ENCODE measurements around the gene MGMT. TPM values are rescaled to one million over a fixed set of nuclear protein-coding genes. Genes with fewer than 3 reads are reported as not detected.

Gene MGMT
- total and polyA plus RNA-seq, 7 donors, result 4.2 to 13.3 (median 7.5) TPM

DNA sequence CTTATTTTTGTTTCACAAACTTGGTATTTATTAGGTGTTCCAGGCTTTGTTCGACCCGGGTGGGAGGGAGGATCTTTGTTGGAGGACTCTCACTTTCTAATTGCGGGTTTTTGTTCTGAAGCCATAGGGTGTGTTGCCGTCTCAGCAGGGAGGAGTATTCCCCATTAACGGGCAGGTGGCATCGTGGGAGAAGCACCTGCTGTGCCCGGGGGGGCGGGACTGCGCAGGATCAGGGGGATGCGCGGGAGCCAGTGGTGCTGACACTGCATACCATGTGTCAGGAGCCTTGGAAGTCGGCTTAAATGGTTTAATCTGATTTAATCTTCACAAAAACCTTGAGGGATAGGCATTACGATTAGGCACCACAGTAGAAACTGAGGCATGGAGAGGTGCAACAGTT, 113.0 kb downstream of the MGMT start:
- H3K27me3 ChIP-seq (ENCODE audit: insufficient read depth in 3 of 3, low read length in 2 of 3), result peaks cover 0 to 2% (median 0%) of the 10 kb centered on the region in 3 donors
- ATAC-seq (no peak), DNase-seq (no peak)
- TF ChIP-seq, protein P1, sequence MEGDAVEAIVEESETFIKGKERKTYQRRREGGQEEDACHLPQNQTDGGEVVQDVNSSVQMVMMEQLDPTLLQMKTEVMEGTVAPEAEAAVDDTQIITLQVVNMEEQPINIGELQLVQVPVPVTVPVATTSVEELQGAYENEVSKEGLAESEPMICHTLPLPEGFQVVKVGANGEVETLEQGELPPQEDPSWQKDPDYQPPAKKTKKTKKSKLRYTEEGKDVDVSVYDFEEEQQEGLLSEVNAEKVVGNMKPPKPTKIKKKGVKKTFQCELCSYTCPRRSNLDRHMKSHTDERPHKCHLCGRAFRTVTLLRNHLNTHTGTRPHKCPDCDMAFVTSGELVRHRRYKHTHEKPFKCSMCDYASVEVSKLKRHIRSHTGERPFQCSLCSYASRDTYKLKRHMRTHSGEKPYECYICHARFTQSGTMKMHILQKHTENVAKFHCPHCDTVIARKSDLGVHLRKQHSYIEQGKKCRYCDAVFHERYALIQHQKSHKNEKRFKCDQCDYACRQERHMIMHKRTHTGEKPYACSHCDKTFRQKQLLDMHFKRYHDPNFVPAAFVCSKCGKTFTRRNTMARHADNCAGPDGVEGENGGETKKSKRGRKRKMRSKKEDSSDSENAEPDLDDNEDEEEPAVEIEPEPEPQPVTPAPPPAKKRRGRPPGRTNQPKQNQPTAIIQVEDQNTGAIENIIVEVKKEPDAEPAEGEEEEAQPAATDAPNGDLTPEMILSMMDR (IDR thresholded peaks at IDR 0.05), result no peak
- H3K4me3 ChIP-seq, result no peak overlapping the region
- 82 to 90% (median 83%) methylated on average over 13 of the region's 13 CpGs for WGBS, 3 donors
- no peaks in the 10 kb centered on the region for H3K4me1 ChIP-seq
- no peak overlapping the region for H3K27ac ChIP-seq
- no peaks in the 10 kb centered on the region for H3K9me3 ChIP-seq
- intact Hi-C loops (cut with DNase I), result no loop called here
- H3K36me3 ChIP-seq (ENCODE audit: insufficient read depth in 1 of 2, low read depth in 1 of 2), result no peaks in the 10 kb centered on the region

DNA sequence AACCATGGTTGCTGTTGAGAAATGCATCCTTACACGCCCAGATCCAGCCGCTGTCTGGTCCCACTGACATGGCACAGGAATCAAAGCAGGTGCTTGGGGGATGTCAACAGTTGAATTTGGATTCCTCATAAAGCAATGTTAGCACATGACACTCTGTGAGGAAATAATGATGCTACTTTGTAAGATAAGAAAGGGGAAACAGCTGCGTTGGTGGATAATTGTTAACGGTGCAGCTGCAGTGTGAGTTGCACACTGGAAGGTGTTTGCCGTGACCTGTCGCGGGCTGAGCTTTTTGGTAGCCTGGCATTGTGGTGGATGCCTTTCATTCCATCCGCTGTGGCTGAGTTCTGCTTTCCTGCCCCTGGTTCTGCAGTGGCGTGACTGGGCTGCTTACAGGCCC, 113.9 kb downstream of the MGMT start:
- intact Hi-C loops (cut with DNase I), result no loop called here
- TF ChIP-seq, protein P1 (IDR thresholded peaks at IDR 0.05), result no peak

DNA sequence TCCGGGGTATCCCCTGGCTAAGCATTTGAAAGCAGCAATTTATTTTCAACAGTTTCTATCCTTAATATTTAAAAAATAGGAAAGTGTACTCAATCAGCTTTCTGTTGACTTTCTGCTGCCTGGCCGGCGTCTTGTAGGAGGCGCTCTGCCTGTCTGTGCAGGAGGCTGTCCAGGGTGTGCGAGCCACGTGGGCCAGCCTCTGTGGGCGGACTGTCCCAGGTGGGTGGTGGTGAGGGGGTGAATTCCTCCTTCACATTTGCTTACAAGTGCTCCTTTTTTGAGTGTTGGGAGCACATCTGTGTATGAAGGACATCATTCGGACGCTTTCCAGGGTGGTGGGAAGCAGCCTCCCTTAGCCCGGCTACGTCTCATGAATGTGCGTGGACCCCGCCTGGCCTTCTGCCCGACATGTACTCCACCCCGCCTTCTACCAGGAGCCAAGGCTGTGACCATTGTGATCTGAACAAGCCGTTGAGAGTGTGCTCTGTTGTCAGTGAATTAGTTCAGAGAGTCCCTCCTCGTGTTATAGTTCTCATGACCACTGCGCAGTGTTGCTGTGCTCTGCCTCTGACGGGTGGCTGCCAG, 114.9 kb downstream of the MGMT start:
- 87 to 91% (median 89%) methylated on average over 19 of the region's 19 CpGs for WGBS, 3 donors
- ATAC-seq, result no peak
- TF ChIP-seq, protein P1 (IDR thresholded peaks at IDR 0.05), result no peak

More for the DNA sequence above, 113.9 kb downstream of the MGMT start:
- Histone ChIP-seq H3K27ac (no peak overlapping the region), H3K9me3 (no peaks in the 10 kb centered on the region), H3K4me1 (no peaks in the 10 kb centered on the region), H3K36me3 (ENCODE audit: insufficient read depth in 1 of 2, low read depth in 1 of 2) (no peaks in the 10 kb centered on the region), H3K27me3 (ENCODE audit: insufficient read depth in 3 of 3, low read length in 2 of 3) (peaks cover 0 to 2% (median 0%) of the 10 kb centered on the region in 3 donors), H3K4me3 (no peak overlapping the region)
- DNase-seq, result no peak
- ATAC-seq, result no peak
- 68 to 85% (median 82%) methylated on average over 9 of the region's 9 CpGs for WGBS, 3 donors

DNA sequence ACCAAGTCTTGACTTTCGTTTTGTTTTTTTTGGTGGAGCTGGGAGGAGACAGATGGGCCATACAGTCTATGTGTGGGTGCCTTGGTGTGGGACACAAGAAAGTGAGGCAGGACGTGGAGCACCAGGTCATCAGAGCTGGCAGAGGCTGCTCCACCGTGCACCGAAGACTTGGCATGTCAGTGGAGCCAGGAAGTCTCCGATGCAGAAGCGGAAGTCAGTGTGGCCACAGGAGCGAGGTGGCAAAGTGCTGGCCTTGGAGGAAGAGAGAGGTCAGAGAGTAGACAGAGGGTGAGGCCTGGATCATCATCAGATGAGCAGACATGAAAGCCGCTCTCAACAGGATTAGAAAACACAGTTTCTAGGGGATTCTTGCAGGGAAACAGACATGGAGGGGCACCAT, 116.8 kb downstream of the MGMT start:
- TF ChIP-seq, protein P1 (IDR thresholded peaks at IDR 0.05), result no peak
- Histone ChIP-seq H3K4me3 (no peak overlapping the region), H3K4me1 (no peaks in the 10 kb centered on the region), H3K27me3 (ENCODE audit: insufficient read depth in 3 of 3, low read length in 2 of 3) (peaks cover 0 to 2% (median 0%) of the 10 kb centered on the region in 3 donors), H3K27ac (no peak overlapping the region), H3K9me3 (peaks cover 15% of the 10 kb centered on the region), H3K36me3 (ENCODE audit: insufficient read depth in 1 of 2, low read depth in 1 of 2) (no peaks in the 10 kb centered on the region)
- 85 to 89% (median 85%) methylated on average over 8 of the region's 8 CpGs for WGBS, 3 donors
- ATAC-seq (no peak), DNase-seq (no peak)
- intact Hi-C loops (cut with DNase I), result no loop called here

More for the DNA sequence above, 114.9 kb downstream of the MGMT start:
- no peaks in the 10 kb centered on the region for H3K4me1 ChIP-seq
- no peak for DNase-seq
- H3K27me3 ChIP-seq (ENCODE audit: insufficient read depth in 3 of 3, low read length in 2 of 3), result peaks cover 0 to 2% (median 0%) of the 10 kb centered on the region in 3 donors
- intact Hi-C loops (cut with DNase I), result no loop called here
- H3K9me3 ChIP-seq, result peaks cover 7% of the 10 kb centered on the region
- H3K36me3 ChIP-seq (ENCODE audit: insufficient read depth in 1 of 2, low read depth in 1 of 2), result no peaks in the 10 kb centered on the region
- H3K4me3 ChIP-seq, result no peak overlapping the region
- no peak overlapping the region for H3K27ac ChIP-seq
